WTC11 (cell line): Measurements from ENCODE around the gene CTNNA2. TPM values are rescaled to one million over a fixed set of nuclear protein-coding genes. Genes with fewer than 3 reads are reported as not detected.

Experiments
- ATAC-seq: fragments of 200-7000 bp; cut with Tn5 transposase; 2 replicates; pipeline ENCODE4 v1.10.0; 2021; ENCODE audit warnings: mild to moderate bottlenecking, moderate library complexity
- CTCF ChIA-PET: fragments of 300-600 bp; sonication (Branson Sonifier 250); formaldehyde crosslinking; loops from one replicate; lab custom pipeline; 2021; ENCODE audit warnings: antibody characterized with exemption; lab: Charles Lee
- POLR2A ChIA-PET: fragments of 350-600 bp; sonication (Branson Sonifier 250); formaldehyde crosslinking; loops from one replicate; lab custom pipeline; 2021; ENCODE audit warnings: antibody characterized with exemption; lab: Charles Lee
- DNase-seq: peaks from one replicate; pipeline ENCODE4 v3.0.0; 2021; ENCODE audit warnings: low spot score
- H3K27ac Mint-ChIP-seq: 2 replicates; pipeline ENCODE4 v1.8.0; 2021; ENCODE audit warnings: mixed read lengths
- H3K27me3 Mint-ChIP-seq: 2 replicates; pipeline ENCODE4 v1.8.0; 2021; ENCODE audit warnings: low read depth, mild to moderate bottlenecking, moderate library complexity, mixed read lengths
- H3K36me3 Mint-ChIP-seq: 2 replicates; pipeline ENCODE4 v1.8.0; 2021; ENCODE audit warnings: mixed read lengths
- H3K4me1 Mint-ChIP-seq: 2 replicates; pipeline ENCODE4 v1.8.0; 2022; ENCODE audit warnings: mixed read lengths
- H3K4me3 Mint-ChIP-seq: 2 replicates; pipeline ENCODE4 v1.8.0; 2021; ENCODE audit warnings: mild to moderate bottlenecking, moderate library complexity, mixed read lengths
- H3K9me3 Mint-ChIP-seq: 2 replicates; pipeline ENCODE4 v1.8.0; 2021; ENCODE audit warnings: mixed read lengths
- ATF1 ChIP-seq: sonication (generic); formaldehyde crosslinking; IDR thresholded peaks from 2 replicates; pipeline ENCODE4 v1.8.1; 2023; ENCODE audit warnings: mild to moderate bottlenecking, moderate library complexity, missing genetic modification reagents
- FOXP1 ChIP-seq: sonication (generic); formaldehyde crosslinking; IDR thresholded peaks from 2 replicates; pipeline ENCODE4 v1.8.0; 2022; ENCODE audit warnings: missing genetic modification reagents, mild to moderate bottlenecking, moderate library complexity, borderline replicate concordance
- HMGA2 ChIP-seq: fragments of 250-450 bp; sonication (Bioruptor Pico); IDR thresholded peaks from 2 replicates; pipeline ENCODE4 v1.4.0; 2021; ENCODE audit warnings: mild to moderate bottlenecking, moderate library complexity
- KAT7 ChIP-seq: sonication (generic); formaldehyde crosslinking; IDR thresholded peaks from 2 replicates; pipeline ENCODE4 v1.8.1; 2023; ENCODE audit warnings: missing genetic modification reagents, mild to moderate bottlenecking, borderline replicate concordance
- MXD4 ChIP-seq: fragments of 250-450 bp; sonication (Bioruptor Pico); IDR thresholded peaks from 2 replicates; pipeline ENCODE4 v1.8.0; 2021; ENCODE audit warnings: mild to moderate bottlenecking, moderate library complexity, borderline replicate concordance
- SMAD4 ChIP-seq: sonication (generic); formaldehyde crosslinking; IDR thresholded peaks from 2 replicates; pipeline ENCODE4 v1.8.0; 2022; ENCODE audit warnings: mild to moderate bottlenecking, missing genetic modification reagents
- SOX15 ChIP-seq: fragments of 250-450 bp; sonication (Bioruptor Pico); IDR thresholded peaks from 2 replicates; pipeline ENCODE4 v1.9.0; 2021; ENCODE audit warnings: mild to moderate bottlenecking
- SP1 ChIP-seq: sonication (generic); formaldehyde crosslinking; conservative IDR thresholded peaks from 2 replicates; pipeline ENCODE4 v1.8.1; 2022; ENCODE audit warnings: missing genetic modification reagents
- ZNF138 ChIP-seq: sonication (generic); formaldehyde crosslinking; conservative IDR thresholded peaks from 2 replicates; pipeline ENCODE4 v1.8.1; 2022; ENCODE audit warnings: mild to moderate bottlenecking, moderate library complexity, missing genetic modification reagents
- ZNF232 ChIP-seq: sonication (generic); formaldehyde crosslinking; IDR thresholded peaks from 2 replicates; pipeline ENCODE4 v1.8.0; 2022; ENCODE audit warnings: mild to moderate bottlenecking, missing genetic modification reagents
- ZNF416 ChIP-seq: fragments of 250-450 bp; sonication (Bioruptor Pico); IDR thresholded peaks from 2 replicates; pipeline ENCODE4 v1.9.0; 2021; ENCODE audit warnings: mild to moderate bottlenecking, inconsistent platforms
- total RNA-seq: library from RNA; stranded (reverse); gene quantifications from 3 replicates; pipeline ENCODE4 v1.2.3, GENCODE V29; 2021
- TF ChIP-seq, protein P1 (sequence below): sonication (generic); formaldehyde crosslinking; IDR thresholded peaks from 2 replicates; pipeline ENCODE4 v1.8.0; 2023; ENCODE audit warnings: missing genetic modification reagents, mild to moderate bottlenecking, borderline replicate concordance
- TF ChIP-seq, protein P2 (sequence below): sonication (generic); formaldehyde crosslinking; IDR thresholded peaks from 2 replicates; pipeline ENCODE4 v1.8.1; 2023; ENCODE audit warnings: mild to moderate bottlenecking, moderate library complexity, missing genetic modification reagents
- TF ChIP-seq, protein P3 (sequence below): fragments of 250-450 bp; sonication (Bioruptor Pico); IDR thresholded peaks from 2 replicates; pipeline ENCODE4 v1.9.0; 2021; ENCODE audit warnings: mild to moderate bottlenecking
- TF ChIP-seq, protein P4 (sequence below): fragments of 250-450 bp; sonication (Bioruptor Pico); IDR thresholded peaks from 2 replicates; pipeline ENCODE4 v1.9.0; 2021; ENCODE audit warnings: mild to moderate bottlenecking, borderline replicate concordance
- TF ChIP-seq, protein P5 (sequence below): sonication (generic); formaldehyde crosslinking; IDR thresholded peaks from 2 replicates; pipeline ENCODE4 v1.8.1; 2022; ENCODE audit warnings: missing genetic modification reagents, borderline replicate concordance
- TF ChIP-seq, protein P6 (sequence below): sonication (generic); formaldehyde crosslinking; IDR thresholded peaks from 2 replicates; pipeline ENCODE4 v1.8.1; 2023; ENCODE audit warnings: mild to moderate bottlenecking, missing genetic modification reagents, borderline replicate concordance
- TF ChIP-seq, protein P7 (sequence below): sonication (generic); formaldehyde crosslinking; IDR thresholded peaks from 2 replicates; pipeline ENCODE4 v1.8.0; 2022; ENCODE audit warnings: mild to moderate bottlenecking, missing genetic modification reagents

Gene CTNNA2
- total RNA-seq, 1 experiment from 2014 or later: 3.8 TPM

DNA sequence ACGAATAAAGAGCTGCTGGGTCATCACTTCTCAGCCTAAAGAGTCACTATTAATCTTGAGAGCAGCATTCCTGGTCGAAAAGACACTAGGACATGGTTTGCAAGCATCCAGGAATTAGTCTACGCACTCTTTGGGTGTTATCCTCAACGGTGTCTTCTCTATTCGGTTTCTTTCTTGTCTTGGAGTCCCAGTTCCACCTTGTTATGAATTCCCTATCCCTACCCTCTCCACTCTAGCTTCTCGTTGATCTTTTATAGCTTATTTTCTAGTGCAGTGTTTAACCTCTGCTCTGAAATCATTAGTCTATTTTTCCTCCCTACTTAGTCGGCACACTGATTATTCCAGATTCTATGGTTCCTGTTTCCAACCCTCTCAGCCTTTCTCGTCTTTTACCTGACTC is 949.8 kb downstream of the CTNNA2 start:
- Mint-ChIP-seq H3K4me3 (no peak overlapping the region), H3K36me3 (peaks cover 3% of the 10 kb centered on the region; the same call in 1 of the 2 replicates), H3K27ac (no peak overlapping the region), H3K9me3 (peaks cover 3% of the 10 kb centered on the region; the same call in 1 of the 2 replicates), H3K4me1 (peaks cover 72% of the 10 kb centered on the region), H3K27me3 (peaks cover 62% of the 10 kb centered on the region)
- DNase-seq (no peak), ATAC-seq (no peak)
- CTCF ChIA-PET: interaction anchor here (1.3 kb wide), 1 partner anchor 37 kb away, joined by 3 read pairs; no protein-coding TSS in a partner anchor
- POLR2A ChIA-PET: no interaction called here
- TF ChIP-seq FOXP1 (CRISPR knock-in tag): no peak
- TF ChIP-seq SP1: no peak
- TF ChIP-seq, protein P1, sequence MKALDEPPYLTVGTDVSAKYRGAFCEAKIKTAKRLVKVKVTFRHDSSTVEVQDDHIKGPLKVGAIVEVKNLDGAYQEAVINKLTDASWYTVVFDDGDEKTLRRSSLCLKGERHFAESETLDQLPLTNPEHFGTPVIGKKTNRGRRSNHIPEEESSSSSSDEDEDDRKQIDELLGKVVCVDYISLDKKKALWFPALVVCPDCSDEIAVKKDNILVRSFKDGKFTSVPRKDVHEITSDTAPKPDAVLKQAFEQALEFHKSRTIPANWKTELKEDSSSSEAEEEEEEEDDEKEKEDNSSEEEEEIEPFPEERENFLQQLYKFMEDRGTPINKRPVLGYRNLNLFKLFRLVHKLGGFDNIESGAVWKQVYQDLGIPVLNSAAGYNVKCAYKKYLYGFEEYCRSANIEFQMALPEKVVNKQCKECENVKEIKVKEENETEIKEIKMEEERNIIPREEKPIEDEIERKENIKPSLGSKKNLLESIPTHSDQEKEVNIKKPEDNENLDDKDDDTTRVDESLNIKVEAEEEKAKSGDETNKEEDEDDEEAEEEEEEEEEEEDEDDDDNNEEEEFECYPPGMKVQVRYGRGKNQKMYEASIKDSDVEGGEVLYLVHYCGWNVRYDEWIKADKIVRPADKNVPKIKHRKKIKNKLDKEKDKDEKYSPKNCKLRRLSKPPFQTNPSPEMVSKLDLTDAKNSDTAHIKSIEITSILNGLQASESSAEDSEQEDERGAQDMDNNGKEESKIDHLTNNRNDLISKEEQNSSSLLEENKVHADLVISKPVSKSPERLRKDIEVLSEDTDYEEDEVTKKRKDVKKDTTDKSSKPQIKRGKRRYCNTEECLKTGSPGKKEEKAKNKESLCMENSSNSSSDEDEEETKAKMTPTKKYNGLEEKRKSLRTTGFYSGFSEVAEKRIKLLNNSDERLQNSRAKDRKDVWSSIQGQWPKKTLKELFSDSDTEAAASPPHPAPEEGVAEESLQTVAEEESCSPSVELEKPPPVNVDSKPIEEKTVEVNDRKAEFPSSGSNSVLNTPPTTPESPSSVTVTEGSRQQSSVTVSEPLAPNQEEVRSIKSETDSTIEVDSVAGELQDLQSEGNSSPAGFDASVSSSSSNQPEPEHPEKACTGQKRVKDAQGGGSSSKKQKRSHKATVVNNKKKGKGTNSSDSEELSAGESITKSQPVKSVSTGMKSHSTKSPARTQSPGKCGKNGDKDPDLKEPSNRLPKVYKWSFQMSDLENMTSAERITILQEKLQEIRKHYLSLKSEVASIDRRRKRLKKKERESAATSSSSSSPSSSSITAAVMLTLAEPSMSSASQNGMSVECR: no peak
- TF ChIP-seq, protein P2, sequence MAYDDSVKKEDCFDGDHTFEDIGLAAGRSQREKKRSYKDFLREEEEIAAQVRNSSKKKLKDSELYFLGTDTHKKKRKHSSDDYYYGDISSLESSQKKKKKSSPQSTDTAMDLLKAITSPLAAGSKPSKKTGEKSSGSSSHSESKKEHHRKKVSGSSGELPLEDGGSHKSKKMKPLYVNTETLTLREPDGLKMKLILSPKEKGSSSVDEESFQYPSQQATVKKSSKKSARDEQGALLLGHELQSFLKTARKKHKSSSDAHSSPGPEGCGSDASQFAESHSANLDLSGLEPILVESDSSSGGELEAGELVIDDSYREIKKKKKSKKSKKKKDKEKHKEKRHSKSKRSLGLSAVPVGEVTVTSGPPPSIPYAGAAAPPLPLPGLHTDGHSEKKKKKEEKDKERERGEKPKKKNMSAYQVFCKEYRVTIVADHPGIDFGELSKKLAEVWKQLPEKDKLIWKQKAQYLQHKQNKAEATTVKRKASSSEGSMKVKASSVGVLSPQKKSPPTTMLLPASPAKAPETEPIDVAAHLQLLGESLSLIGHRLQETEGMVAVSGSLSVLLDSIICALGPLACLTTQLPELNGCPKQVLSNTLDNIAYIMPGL (CRISPR knock-in tag): no peak
- TF ChIP-seq, protein P3, sequence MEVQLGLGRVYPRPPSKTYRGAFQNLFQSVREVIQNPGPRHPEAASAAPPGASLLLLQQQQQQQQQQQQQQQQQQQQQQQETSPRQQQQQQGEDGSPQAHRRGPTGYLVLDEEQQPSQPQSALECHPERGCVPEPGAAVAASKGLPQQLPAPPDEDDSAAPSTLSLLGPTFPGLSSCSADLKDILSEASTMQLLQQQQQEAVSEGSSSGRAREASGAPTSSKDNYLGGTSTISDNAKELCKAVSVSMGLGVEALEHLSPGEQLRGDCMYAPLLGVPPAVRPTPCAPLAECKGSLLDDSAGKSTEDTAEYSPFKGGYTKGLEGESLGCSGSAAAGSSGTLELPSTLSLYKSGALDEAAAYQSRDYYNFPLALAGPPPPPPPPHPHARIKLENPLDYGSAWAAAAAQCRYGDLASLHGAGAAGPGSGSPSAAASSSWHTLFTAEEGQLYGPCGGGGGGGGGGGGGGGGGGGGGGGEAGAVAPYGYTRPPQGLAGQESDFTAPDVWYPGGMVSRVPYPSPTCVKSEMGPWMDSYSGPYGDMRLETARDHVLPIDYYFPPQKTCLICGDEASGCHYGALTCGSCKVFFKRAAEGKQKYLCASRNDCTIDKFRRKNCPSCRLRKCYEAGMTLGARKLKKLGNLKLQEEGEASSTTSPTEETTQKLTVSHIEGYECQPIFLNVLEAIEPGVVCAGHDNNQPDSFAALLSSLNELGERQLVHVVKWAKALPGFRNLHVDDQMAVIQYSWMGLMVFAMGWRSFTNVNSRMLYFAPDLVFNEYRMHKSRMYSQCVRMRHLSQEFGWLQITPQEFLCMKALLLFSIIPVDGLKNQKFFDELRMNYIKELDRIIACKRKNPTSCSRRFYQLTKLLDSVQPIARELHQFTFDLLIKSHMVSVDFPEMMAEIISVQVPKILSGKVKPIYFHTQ (CRISPR knock-in tag): no peak
- TF ChIP-seq SOX15 (CRISPR knock-in tag): no peak
- no peak for TF ChIP-seq ZNF232 (CRISPR knock-in tag)
- TF ChIP-seq, protein P4, sequence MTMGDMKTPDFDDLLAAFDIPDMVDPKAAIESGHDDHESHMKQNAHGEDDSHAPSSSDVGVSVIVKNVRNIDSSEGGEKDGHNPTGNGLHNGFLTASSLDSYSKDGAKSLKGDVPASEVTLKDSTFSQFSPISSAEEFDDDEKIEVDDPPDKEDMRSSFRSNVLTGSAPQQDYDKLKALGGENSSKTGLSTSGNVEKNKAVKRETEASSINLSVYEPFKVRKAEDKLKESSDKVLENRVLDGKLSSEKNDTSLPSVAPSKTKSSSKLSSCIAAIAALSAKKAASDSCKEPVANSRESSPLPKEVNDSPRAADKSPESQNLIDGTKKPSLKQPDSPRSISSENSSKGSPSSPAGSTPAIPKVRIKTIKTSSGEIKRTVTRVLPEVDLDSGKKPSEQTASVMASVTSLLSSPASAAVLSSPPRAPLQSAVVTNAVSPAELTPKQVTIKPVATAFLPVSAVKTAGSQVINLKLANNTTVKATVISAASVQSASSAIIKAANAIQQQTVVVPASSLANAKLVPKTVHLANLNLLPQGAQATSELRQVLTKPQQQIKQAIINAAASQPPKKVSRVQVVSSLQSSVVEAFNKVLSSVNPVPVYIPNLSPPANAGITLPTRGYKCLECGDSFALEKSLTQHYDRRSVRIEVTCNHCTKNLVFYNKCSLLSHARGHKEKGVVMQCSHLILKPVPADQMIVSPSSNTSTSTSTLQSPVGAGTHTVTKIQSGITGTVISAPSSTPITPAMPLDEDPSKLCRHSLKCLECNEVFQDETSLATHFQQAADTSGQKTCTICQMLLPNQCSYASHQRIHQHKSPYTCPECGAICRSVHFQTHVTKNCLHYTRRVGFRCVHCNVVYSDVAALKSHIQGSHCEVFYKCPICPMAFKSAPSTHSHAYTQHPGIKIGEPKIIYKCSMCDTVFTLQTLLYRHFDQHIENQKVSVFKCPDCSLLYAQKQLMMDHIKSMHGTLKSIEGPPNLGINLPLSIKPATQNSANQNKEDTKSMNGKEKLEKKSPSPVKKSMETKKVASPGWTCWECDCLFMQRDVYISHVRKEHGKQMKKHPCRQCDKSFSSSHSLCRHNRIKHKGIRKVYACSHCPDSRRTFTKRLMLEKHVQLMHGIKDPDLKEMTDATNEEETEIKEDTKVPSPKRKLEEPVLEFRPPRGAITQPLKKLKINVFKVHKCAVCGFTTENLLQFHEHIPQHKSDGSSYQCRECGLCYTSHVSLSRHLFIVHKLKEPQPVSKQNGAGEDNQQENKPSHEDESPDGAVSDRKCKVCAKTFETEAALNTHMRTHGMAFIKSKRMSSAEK (CRISPR knock-in tag): no peak
- no peak for TF ChIP-seq KAT7
- TF ChIP-seq MXD4 (CRISPR knock-in tag): no peak
- no peak for TF ChIP-seq HMGA2 (CRISPR knock-in tag)
- TF ChIP-seq, protein P5, sequence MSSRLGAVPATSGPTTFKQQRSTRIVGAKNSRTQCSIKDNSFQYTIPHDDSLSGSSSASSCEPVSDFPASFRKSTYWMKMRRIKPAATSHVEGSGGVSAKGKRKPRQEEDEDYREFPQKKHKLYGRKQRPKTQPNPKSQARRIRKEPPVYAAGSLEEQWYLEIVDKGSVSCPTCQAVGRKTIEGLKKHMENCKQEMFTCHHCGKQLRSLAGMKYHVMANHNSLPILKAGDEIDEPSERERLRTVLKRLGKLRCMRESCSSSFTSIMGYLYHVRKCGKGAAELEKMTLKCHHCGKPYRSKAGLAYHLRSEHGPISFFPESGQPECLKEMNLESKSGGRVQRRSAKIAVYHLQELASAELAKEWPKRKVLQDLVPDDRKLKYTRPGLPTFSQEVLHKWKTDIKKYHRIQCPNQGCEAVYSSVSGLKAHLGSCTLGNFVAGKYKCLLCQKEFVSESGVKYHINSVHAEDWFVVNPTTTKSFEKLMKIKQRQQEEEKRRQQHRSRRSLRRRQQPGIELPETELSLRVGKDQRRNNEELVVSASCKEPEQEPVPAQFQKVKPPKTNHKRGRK (CRISPR knock-in tag): no peak
- TF ChIP-seq SMAD4 (CRISPR knock-in tag): no peak
- TF ChIP-seq ATF1 (CRISPR knock-in tag): no peak
- TF ChIP-seq ZNF138: no peak
- TF ChIP-seq, protein P6, sequence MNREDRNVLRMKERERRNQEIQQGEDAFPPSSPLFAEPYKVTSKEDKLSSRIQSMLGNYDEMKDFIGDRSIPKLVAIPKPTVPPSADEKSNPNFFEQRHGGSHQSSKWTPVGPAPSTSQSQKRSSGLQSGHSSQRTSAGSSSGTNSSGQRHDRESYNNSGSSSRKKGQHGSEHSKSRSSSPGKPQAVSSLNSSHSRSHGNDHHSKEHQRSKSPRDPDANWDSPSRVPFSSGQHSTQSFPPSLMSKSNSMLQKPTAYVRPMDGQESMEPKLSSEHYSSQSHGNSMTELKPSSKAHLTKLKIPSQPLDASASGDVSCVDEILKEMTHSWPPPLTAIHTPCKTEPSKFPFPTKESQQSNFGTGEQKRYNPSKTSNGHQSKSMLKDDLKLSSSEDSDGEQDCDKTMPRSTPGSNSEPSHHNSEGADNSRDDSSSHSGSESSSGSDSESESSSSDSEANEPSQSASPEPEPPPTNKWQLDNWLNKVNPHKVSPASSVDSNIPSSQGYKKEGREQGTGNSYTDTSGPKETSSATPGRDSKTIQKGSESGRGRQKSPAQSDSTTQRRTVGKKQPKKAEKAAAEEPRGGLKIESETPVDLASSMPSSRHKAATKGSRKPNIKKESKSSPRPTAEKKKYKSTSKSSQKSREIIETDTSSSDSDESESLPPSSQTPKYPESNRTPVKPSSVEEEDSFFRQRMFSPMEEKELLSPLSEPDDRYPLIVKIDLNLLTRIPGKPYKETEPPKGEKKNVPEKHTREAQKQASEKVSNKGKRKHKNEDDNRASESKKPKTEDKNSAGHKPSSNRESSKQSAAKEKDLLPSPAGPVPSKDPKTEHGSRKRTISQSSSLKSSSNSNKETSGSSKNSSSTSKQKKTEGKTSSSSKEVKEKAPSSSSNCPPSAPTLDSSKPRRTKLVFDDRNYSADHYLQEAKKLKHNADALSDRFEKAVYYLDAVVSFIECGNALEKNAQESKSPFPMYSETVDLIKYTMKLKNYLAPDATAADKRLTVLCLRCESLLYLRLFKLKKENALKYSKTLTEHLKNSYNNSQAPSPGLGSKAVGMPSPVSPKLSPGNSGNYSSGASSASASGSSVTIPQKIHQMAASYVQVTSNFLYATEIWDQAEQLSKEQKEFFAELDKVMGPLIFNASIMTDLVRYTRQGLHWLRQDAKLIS (CRISPR knock-in tag): no peak
- no peak for TF ChIP-seq ZNF416
- TF ChIP-seq, protein P7, sequence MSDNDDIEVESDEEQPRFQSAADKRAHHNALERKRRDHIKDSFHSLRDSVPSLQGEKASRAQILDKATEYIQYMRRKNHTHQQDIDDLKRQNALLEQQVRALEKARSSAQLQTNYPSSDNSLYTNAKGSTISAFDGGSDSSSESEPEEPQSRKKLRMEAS (CRISPR knock-in tag): no peak
